Mammary epithelial cell (primary cell): ENCODE results near the gene SMO.

Source experiments
- CTCF ChIP-seq, 2 donors: IDR thresholded peaks in 1 of 2; conservative IDR thresholded peaks in 1 of 2; 2 replicates each; pipeline ENCODE4 v1.5.1; 2011 to 2012; ENCODE audit warnings: inconsistent platforms in 2 of 2, low read length in 2 of 2, mild to moderate bottlenecking in 2 of 2, control low read depth in 1 of 2, low read depth in 1 of 2; ENCODE audit not compliant: insufficient read depth in 1 of 2; ENCODE audit errors: extremely low read depth in 1 of 2
- EZH2 ChIP-seq: IDR thresholded peaks from 2 replicates; pipeline ENCODE4 v1.6.1; 2012; ENCODE audit warnings: low read length, inconsistent platforms, borderline replicate concordance

DNA sequence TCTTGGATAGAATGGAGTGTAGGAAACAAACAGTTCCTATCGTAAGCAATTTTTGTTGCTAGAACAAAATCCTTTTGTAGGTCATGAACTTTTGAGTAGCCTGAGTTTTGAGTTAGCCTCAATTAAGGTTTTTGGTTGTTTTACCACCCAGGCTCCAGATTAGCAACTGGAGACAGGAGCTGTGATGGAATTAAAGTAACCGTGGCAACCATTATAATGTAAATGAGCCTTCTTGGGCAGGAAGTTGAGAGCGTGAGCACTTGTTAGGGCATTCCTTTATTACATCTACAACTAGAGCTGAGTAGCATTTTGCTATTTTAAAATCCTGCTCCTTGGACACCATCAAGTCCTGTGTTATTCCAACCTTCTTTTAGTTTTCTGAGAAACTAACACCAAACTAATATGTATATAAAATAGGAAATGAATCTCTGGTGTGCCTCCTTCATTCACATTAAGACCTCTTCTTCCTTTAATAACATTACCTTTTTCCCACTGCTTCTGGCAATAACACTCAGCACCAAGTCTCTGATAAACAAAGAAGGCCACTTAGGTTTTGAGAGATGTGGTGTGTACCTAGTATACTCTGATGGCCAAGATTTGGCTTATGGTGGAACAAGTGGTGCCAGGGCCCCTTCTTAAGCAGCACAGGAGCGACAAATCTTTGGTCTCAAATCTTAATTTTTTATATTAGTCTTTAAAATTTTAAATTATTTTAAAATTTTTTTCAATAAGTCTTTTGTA is 70.4 kb downstream of the SMO start:
- TF ChIP-seq CTCF (conservative IDR thresholded peaks at IDR 0.05 in 1 of 2, IDR thresholded peaks at IDR 0.05 in 1 of 2; ENCODE audit: extremely low read depth in 1 of 2, insufficient read depth in 1 of 2, low read depth in 1 of 2, low read length in 2 of 2) (no peak), EZH2 (no peak)
